GM12878 (cell line): Measurements from ENCODE around the gene FAM186B.

Source experiments
- CEBPB ChIP-seq, 2 experiments: fragments of 150-350 bp in 1 of 2; IDR thresholded peaks; 2 replicates each; pipeline ENCODE4 v1.6.1; 2012 to 2014; ENCODE audit warnings: low read depth in 2 of 2, low read length in 2 of 2, borderline replicate concordance in 1 of 2, inconsistent platforms in 1 of 2
- CTCF ChIP-seq, 3 experiments: IDR thresholded peaks in 2 of 3; conservative IDR thresholded peaks in 1 of 3; 2 replicates each; pipeline ENCODE4 v1.5.1; 2011; ENCODE audit warnings: low read depth in 3 of 3, low read length in 3 of 3, mild to moderate bottlenecking in 3 of 3, control low read depth in 2 of 3, moderate library complexity in 2 of 3, inconsistent platforms in 1 of 3, mixed read lengths in 1 of 3; ENCODE audit not compliant: control insufficient read depth in 2 of 3, insufficient read depth in 1 of 3; ENCODE audit errors: extremely low read depth in 1 of 3
- EZH2 ChIP-seq: IDR thresholded peaks from 2 replicates; pipeline ENCODE4 v1.6.1; 2012; ENCODE audit warnings: low read depth, mild to moderate bottlenecking, control low read depth, inconsistent platforms, low read length, borderline replicate concordance; ENCODE audit not compliant: control insufficient read depth
- JUNB ChIP-seq: IDR thresholded peaks from 2 replicates; pipeline ENCODE4 v1.6.1; 2016; ENCODE audit warnings: antibody characterized with exemption, mild to moderate bottlenecking
- MLLT1 ChIP-seq: fragments of 450-650 bp; IDR thresholded peaks from 2 replicates; pipeline ENCODE4 v1.6.1; 2016; ENCODE audit warnings: mild to moderate bottlenecking
- NFYB ChIP-seq: IDR thresholded peaks from 2 replicates; pipeline ENCODE4 v1.6.1; 2011; ENCODE audit warnings: low read depth, mild to moderate bottlenecking, low read length, improper control_type of control experiment, moderate library complexity; ENCODE audit not compliant: insufficient read depth
- NRF1 ChIP-seq: conservative IDR thresholded peaks from 2 replicates; pipeline ENCODE4 v1.6.1; 2011; ENCODE audit warnings: mild to moderate bottlenecking, low read depth, low read length, improper control_type of control experiment
- SPI1 ChIP-seq: IDR thresholded peaks from 2 replicates; pipeline ENCODE4 v1.6.1; 2011; ENCODE audit warnings: low read depth, mild to moderate bottlenecking, low read length, moderate library complexity, borderline replicate concordance; ENCODE audit not compliant: insufficient read depth
- TBL1XR1 ChIP-seq: IDR thresholded peaks from 2 replicates; pipeline ENCODE4 v1.6.1; 2012; ENCODE audit warnings: low read depth, low read length, improper control_type of control experiment
- ZNF592 ChIP-seq: fragments of 450-650 bp; IDR thresholded peaks from 2 replicates; pipeline ENCODE4 v1.6.1; 2017; ENCODE audit warnings: mild to moderate bottlenecking, moderate library complexity

DNA sequence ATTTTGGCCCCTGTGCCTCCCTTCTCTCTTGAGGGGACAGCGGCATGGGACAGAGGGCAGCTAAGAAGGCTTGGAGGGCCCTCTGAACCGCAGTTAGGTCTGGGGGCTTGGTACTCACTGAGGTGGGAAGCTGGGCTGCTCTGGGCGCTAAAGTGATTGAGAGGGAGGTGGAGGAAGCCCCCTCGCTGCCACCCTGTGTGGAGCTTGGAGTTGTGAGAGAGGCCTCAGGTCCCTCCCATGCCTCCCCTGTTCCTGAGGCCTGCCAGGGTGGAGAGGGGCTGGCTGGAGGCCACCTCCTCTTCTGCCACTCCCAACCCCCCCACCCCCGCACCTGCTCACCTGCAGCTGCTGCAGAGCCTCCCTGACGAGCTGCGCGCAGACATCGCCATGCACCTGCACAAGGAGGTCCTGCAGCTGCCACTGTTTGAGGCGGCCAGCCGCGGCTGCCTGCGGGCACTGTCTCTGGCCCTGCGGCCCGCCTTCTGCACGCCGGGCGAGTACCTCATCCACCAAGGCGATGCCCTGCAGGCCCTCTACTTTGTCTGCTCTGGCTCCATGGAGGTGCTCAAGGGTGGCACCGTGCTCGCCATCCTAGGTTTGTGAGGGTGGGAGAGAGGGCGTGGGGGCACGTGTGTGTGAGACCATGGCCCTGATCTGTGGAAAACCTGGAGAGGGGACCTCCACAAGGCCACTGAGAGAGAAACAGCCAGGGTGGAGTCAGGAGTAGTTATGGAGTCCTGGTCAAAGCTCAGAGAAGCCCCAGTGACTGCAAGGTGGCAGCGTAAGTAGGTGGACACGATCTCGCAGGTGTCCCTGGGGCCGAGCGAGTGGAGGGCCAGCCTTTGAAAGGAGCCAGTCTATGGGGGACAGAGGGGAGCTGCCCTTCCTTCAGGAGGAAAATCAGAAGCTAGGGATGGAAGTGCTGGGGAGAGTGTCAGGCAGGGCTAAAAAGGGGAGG, 55.4 kb downstream of the FAM186B start:
- TF ChIP-seq JUNB (no peak), SPI1 (no peak), EZH2 (no peak), CEBPB (IDR thresholded peaks at IDR 0.05; ENCODE audit: borderline replicate concordance in 1 of 2, low read depth in 2 of 2, low read length in 2 of 2) (no peak), ZNF592 (no peak), CTCF (IDR thresholded peaks at IDR 0.05 in 2 of 3, conservative IDR thresholded peaks at IDR 0.05 in 1 of 3; ENCODE audit: control insufficient read depth in 2 of 3, extremely low read depth in 1 of 3, insufficient read depth in 1 of 3, low read depth in 3 of 3, low read length in 3 of 3) (no peak), NRF1 (no peak), MLLT1 (no peak), NFYB (no peak), TBL1XR1 (no peak)
